KMS-11 (cell line): ENCODE measurements around the gene CYTIP.

Source experiments
- H2AFZ ChIP-seq: fragments of 200-600 bp; sonication (generic); 2 replicates; pipeline ENCODE4 v1.6.1; 2016; ENCODE audit warnings: antibody characterized with exemption, mixed run types, low read depth
- H3K27ac ChIP-seq: fragments of 200-600 bp; sonication (generic); 2 replicates; pipeline ENCODE4 v1.6.1; 2016; ENCODE audit warnings: mild to moderate bottlenecking, mixed run types
- H3K27me3 ChIP-seq: fragments of 200-600 bp; sonication (generic); 2 replicates; pipeline ENCODE4 v1.6.1; 2017; ENCODE audit warnings: mild to moderate bottlenecking, low read depth, mixed run types, moderate library complexity; ENCODE audit not compliant: insufficient read depth
- H3K36me3 ChIP-seq: fragments of 200-600 bp; sonication (generic); 2 replicates; pipeline ENCODE4 v1.6.1; 2017; ENCODE audit warnings: mild to moderate bottlenecking, mixed run types; ENCODE audit not compliant: insufficient read depth
- H3K4me1 ChIP-seq: fragments of 200-600 bp; sonication (generic); 2 replicates; pipeline ENCODE4 v1.6.1; 2016; ENCODE audit warnings: mild to moderate bottlenecking, low read depth, mixed run types; ENCODE audit not compliant: poor library complexity, severe bottlenecking
- H3K4me2 ChIP-seq: fragments of 200-600 bp; sonication (generic); 2 replicates; pipeline ENCODE4 v1.7.0; 2016; ENCODE audit warnings: mild to moderate bottlenecking, mixed run types
- H3K4me3 ChIP-seq: fragments of 200-600 bp; sonication (generic); IDR thresholded peaks from 2 replicates; pipeline ENCODE4 v1.6.1; 2017; ENCODE audit warnings: low read depth, low read length, mixed read lengths; ENCODE audit not compliant: insufficient read depth
- H3K79me2 ChIP-seq: fragments of 200-600 bp; sonication (generic); 2 replicates; pipeline ENCODE4 v1.6.1; 2016; ENCODE audit warnings: low read depth, mixed run types; ENCODE audit not compliant: insufficient read depth
- H3K9ac ChIP-seq: fragments of 200-600 bp; sonication (generic); 2 replicates; pipeline ENCODE4 v1.6.1; 2016; ENCODE audit warnings: mild to moderate bottlenecking, mixed run types
- H4K20me1 ChIP-seq: fragments of 200-600 bp; sonication (generic); 2 replicates; pipeline ENCODE4 v1.6.1; 2016; ENCODE audit warnings: mild to moderate bottlenecking, mixed run types; ENCODE audit not compliant: insufficient read depth
- CTCF ChIP-seq: fragments of 200-600 bp; sonication (generic); conservative IDR thresholded peaks from 2 replicates; pipeline ENCODE4 v1.6.1; 2017; ENCODE audit warnings: low read depth, mild to moderate bottlenecking, antibody characterized with exemption, low read length, moderate library complexity, mixed read lengths

CYTIP gene

DNA sequence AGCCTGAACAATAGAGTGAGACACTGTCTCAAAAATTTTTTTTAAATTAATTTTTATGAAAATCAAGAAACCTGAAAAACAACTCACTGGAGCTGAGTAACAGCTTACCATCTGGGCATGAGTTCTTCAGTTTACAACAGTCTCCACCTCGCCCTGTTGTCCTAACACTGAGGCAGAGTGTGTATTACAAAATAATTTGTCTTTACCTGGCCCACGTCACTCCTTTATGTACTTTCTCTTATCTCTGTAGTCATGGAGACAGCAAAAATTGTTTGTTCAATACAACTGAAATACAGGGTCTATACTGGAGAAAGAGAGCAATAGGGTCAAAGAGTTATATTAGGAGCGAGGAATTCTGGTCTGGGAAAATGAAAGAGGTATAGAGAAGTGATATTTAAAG is 48.1 kb downstream of the CYTIP start:
- Histone ChIP-seq H3K27ac (no peak overlapping the region), H2AFZ (no peak overlapping the region), H3K4me2 (no peak overlapping the region), H3K27me3 (no peaks in the 10 kb centered on the region), H3K4me1 (no peaks in the 10 kb centered on the region), H3K9ac (no peak overlapping the region), H3K79me2 (no peaks in the 10 kb centered on the region), H3K4me3 (no peak overlapping the region), H4K20me1 (no peaks in the 10 kb centered on the region), H3K36me3 (no peaks in the 10 kb centered on the region)
- TF ChIP-seq CTCF = no peak

DNA sequence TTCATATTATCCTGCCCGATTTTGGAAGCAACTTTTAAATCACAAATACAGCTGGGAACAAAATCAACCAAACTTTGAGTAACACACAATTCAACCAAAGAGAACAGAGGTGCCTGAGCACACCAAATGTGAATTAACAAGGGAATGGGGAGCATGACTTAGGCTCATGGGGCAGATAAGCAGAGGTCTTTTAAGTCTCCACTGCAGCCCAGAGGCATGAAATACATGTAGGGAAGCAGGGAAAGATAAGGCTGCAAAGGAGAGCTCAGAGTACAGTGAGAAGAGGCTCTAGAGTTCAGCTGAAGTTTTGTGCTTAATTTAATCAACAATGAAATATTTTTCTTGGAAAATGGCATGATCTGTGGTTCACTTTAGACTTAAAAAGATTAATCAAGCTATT is 49.0 kb downstream of the CYTIP start:
- Histone ChIP-seq H3K27ac (no peak overlapping the region), H3K4me2 (no peak overlapping the region), H3K36me3 (no peaks in the 10 kb centered on the region), H2AFZ (no peak overlapping the region), H3K4me1 (no peaks in the 10 kb centered on the region), H3K4me3 (no peak overlapping the region), H3K79me2 (no peaks in the 10 kb centered on the region), H3K9ac (no peak overlapping the region), H4K20me1 (no peaks in the 10 kb centered on the region), H3K27me3 (no peaks in the 10 kb centered on the region)
- no peak for TF ChIP-seq CTCF

GRCh38 chr2:157393348-157393747 is 50.5 kb downstream of the CYTIP start:
- H3K27ac ChIP-seq = no peak overlapping the region
- no peak overlapping the region for H3K4me2 ChIP-seq
- no peaks in the 10 kb centered on the region for H4K20me1 ChIP-seq
- no peaks in the 10 kb centered on the region for H3K4me1 ChIP-seq
- H3K36me3 ChIP-seq = no peaks in the 10 kb centered on the region
- no peak overlapping the region for H2AFZ ChIP-seq
- no peak overlapping the region for H3K4me3 ChIP-seq
- no peak for TF ChIP-seq CTCF
- no peaks in the 10 kb centered on the region for H3K27me3 ChIP-seq
- H3K79me2 ChIP-seq = no peaks in the 10 kb centered on the region
- H3K9ac ChIP-seq = no peak overlapping the region

DNA sequence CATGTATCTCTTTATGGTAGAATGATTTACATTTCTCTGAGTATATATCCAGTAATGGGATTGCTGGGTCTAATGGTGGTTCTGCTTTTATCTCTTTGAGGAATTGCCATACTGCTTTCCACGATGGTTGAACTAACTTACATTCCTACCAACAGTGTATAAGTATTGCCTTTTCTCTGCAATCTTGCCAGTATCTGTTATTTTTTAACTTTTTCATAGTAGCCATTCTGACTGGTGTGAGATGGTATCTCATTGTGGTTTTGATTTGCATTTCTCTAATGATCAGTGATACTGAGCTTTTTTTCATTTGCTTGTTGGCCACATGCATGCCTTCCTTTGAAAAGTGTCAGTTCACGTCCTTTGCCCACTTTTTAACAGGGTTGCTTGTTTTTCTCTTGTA is 55.1 kb downstream of the CYTIP start:
- H3K9ac ChIP-seq = no peak overlapping the region
- H4K20me1 ChIP-seq = no peaks in the 10 kb centered on the region
- no peaks in the 10 kb centered on the region for H3K4me1 ChIP-seq
- no peaks in the 10 kb centered on the region for H3K79me2 ChIP-seq
- no peak for TF ChIP-seq CTCF
- H2AFZ ChIP-seq = no peak overlapping the region
- no peak overlapping the region for H3K4me2 ChIP-seq
- H3K4me3 ChIP-seq = no peak overlapping the region
- no peaks in the 10 kb centered on the region for H3K36me3 ChIP-seq
- no peaks in the 10 kb centered on the region for H3K27me3 ChIP-seq
- no peak overlapping the region for H3K27ac ChIP-seq

DNA sequence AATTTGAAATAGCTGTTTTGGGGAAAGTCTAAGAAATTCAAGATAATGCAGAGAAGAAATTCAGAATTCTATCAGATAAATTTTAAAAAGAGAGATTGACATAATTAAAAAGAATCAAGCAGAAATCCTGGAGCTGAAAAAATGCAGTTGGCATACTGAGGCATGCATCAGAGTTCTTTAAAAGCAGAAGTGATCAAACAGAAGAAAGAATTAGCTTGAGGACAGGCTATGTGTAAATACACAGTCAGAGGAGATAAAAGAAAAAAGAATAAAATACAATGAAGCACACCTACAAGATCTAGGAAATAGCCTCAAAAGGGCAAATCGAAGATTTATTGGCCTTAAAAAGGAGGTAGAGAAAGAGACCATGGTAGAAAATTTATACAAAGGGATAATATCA is 57.1 kb downstream of the CYTIP start:
- Histone ChIP-seq H3K27me3 (no peaks in the 10 kb centered on the region), H3K27ac (no peak overlapping the region), H3K9ac (no peak overlapping the region), H3K36me3 (no peaks in the 10 kb centered on the region), H3K4me3 (no peak overlapping the region), H3K4me2 (no peak overlapping the region), H4K20me1 (no peaks in the 10 kb centered on the region), H3K79me2 (no peaks in the 10 kb centered on the region), H3K4me1 (no peaks in the 10 kb centered on the region), H2AFZ (no peak overlapping the region)
- no peak for TF ChIP-seq CTCF
